GM12875 (cell line): ENCODE data around the gene GPR143.
A peak's percentile ranks its signal among the peaks of the same experiment; 100 is the strongest.

Experiments
- H3K4me3 ChIP-seq: one replicate; pipeline ENCODE4 v1.5.1; 2011; ENCODE audit warnings: low read depth, low read length, control low read depth
- TF ChIP-seq, protein P1 (sequence below): IDR thresholded peaks from 2 replicates; pipeline ENCODE4 v1.5.1; 2011; ENCODE audit warnings: low read depth, mild to moderate bottlenecking, control low read depth, inconsistent platforms, low read length, moderate library complexity, borderline replicate concordance; ENCODE audit not compliant: insufficient read depth

GPR143 gene

DNA sequence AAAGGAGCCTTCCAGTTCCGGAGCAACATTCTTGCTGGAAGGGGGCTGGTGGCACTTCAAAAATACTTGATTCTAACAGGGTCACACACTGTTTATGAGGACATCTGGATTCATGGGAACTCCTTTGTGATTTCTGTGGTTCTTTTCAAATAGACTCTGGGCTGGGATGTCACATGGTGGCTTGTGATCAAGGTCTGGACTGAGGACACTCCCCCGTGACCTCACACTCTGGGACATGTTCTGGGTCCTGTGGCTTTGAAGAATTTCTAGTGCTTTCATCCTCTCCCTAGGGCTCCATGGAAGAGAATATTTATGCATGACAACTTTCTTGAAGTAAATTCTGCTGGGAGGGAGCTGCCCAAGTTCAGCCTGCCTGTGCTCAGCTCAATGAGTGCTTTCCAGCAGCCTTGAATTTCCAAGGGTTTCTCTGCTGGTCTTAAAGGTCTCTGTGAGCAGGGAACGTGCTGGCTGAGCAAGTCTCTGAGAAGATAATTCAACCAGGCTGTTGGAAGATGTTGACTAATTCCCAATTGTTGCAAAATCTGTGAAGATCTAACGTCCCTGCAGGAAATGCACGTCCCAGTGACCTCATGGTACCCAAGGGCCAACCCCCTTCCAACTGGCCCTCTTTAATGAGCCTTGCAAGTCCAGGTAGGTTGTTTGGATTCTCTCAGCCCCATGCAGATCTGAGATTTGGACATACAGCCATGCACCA, 36.3 kb downstream of the GPR143 start:
- TF ChIP-seq, protein P1, sequence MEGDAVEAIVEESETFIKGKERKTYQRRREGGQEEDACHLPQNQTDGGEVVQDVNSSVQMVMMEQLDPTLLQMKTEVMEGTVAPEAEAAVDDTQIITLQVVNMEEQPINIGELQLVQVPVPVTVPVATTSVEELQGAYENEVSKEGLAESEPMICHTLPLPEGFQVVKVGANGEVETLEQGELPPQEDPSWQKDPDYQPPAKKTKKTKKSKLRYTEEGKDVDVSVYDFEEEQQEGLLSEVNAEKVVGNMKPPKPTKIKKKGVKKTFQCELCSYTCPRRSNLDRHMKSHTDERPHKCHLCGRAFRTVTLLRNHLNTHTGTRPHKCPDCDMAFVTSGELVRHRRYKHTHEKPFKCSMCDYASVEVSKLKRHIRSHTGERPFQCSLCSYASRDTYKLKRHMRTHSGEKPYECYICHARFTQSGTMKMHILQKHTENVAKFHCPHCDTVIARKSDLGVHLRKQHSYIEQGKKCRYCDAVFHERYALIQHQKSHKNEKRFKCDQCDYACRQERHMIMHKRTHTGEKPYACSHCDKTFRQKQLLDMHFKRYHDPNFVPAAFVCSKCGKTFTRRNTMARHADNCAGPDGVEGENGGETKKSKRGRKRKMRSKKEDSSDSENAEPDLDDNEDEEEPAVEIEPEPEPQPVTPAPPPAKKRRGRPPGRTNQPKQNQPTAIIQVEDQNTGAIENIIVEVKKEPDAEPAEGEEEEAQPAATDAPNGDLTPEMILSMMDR = no peak
- H3K4me3 ChIP-seq = no peak overlapping the region

DNA sequence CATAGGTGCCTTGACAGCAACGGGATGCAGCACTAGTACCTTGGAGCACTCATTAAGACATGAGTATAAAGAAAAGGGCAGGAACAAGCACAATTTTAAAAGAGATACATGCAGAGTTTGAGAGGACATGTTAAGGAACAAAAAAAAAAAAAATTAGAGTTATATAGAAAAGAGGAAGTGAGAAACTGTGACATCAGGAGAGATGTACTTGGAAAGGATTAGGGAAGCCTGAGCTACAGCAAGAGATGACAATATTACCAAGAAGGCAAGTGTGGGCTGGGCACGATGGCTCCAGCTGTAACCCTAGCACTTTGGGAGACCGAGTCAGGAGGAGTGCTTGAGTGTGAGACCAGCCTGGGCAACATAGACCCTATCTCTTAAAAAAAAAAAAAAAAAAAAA, 37.4 kb downstream of the GPR143 start:
- H3K4me3 ChIP-seq = no peak overlapping the region
- TF ChIP-seq, protein P1 = no peak

- H3K4me3 ChIP-seq = no peak overlapping the region
- TF ChIP-seq, protein P1 = no peak
Measured at GRCh38 chrX:9724711-9725110, 40.9 kb downstream of the GPR143 start.

DNA sequence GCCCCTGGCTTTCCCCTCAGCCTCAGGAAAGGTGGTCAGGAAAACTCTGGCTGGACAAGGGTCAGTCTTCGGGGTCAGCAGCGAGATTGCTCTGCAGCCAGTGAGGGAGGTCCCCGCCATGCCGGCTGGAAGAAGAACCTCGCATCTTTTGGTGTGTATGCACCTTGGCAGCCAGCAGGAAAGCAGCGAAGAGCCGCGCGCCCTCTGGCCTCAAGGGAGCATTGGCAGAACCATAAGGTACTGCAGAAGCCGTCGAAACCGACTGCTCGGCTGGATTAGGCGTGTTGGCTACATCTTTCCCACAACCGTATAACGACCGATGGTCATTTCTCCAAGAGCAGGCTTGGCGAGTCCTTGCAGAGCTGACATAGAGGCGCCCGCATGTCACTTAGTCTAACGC, 48.3 kb downstream of the GPR143 start:
- TF ChIP-seq, protein P1 = no peak
- H3K4me3 ChIP-seq = no peak overlapping the region

DNA sequence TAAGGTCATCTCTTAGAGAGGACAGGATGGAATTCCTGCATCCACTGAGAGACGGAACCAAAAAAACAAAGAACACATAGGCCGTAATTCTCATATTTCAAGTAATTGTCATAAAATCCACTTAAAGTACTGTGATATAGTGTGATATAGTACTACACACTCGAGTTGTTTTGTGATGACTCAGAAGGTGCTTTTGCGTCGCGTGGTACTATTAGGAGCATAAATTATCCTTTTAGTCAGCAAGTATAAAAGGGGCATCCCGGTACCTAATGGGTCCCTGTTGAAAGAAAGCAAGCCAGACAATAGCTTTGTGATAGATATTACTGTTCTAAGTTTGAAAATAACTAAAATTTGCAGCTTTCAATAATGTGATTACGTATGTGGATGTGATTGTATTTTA, 55.3 kb downstream of the GPR143 start:
- H3K4me3 ChIP-seq = no peak overlapping the region
- TF ChIP-seq, protein P1 = no peak

DNA sequence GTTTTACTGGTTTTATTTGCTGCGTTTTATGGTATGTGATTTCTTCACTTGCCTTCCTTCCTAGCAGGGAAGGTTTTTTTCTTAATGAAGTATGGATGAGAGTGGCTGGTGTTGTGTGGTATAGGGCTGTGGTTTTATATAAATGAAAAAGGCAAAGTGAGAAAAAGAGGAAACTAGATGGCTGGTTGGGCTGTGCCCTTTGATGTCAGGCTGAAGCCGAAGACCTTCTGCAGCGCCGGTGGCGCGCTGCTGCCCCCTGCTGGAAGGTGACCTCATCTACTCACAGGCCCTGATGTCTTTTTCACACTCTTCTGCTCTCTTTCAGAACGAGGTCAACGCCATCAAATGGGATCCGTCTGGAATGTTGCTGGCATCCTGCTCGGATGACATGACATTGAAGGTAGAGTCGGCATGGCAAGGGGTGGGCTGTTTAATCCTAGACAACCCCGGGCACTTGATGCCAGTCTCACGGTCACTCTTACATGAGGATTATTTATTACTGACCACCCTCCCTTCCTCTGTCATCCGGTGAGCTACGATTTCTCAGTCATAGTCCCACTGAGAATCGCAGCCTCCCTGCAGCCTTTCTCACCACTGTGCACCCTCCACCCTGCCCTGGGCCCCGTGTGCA, 56.6 kb downstream of the GPR143 start:
- TF ChIP-seq, protein P1 = peak; percentile 91
- no peak overlapping the region for H3K4me3 ChIP-seq

DNA sequence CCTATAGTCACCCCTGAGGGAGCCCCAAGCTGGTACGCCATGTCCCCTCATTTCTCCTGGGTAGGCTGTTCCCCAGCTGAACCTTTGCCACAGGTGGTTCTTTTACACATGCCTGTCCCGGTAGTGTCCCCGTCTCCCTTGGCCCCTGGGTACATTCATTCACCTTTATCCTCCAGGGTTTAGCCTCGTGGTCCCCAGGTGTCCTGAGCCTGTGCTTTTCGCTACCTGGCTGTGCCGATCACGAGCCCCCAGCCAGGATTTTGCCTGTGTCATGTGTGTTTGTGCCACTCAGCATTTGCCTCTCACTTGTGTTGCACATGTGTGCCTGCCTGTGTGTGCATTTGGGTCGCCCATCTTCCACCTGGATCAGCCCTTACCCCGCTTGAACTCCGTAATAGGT, 57.6 kb downstream of the GPR143 start:
- TF ChIP-seq, protein P1 = no peak
- no peak overlapping the region for H3K4me3 ChIP-seq
